GM12878 (cell line): ENCODE data around the gene C19orf44.

Source experiments
- TAF1 ChIP-seq: IDR thresholded peaks from 2 replicates; pipeline ENCODE4 v1.6.1; 2011; ENCODE audit warnings: mild to moderate bottlenecking, low read depth, low read length, borderline replicate concordance
- TF ChIP-seq, protein P1 (sequence below), 3 experiments: IDR thresholded peaks in 2 of 3; conservative IDR thresholded peaks in 1 of 3; 2 replicates each; pipeline ENCODE4 v1.5.1; 2011; ENCODE audit warnings: low read depth in 3 of 3, low read length in 3 of 3, mild to moderate bottlenecking in 3 of 3, control low read depth in 2 of 3, moderate library complexity in 2 of 3, inconsistent platforms in 1 of 3, mixed read lengths in 1 of 3; ENCODE audit not compliant: control insufficient read depth in 2 of 3, insufficient read depth in 1 of 3; ENCODE audit errors: extremely low read depth in 1 of 3
- TF ChIP-seq, protein P2 (sequence below): IDR thresholded peaks from 2 replicates; pipeline ENCODE4 v1.6.1; 2011; ENCODE audit warnings: low read depth, low read length, improper control_type of control experiment, borderline replicate concordance
- TF ChIP-seq, protein P3 (sequence below): fragments of 150-350 bp; IDR thresholded peaks from 2 replicates; pipeline ENCODE4 v1.6.1; 2014; ENCODE audit warnings: mild to moderate bottlenecking, low read depth, low read length

DNA sequence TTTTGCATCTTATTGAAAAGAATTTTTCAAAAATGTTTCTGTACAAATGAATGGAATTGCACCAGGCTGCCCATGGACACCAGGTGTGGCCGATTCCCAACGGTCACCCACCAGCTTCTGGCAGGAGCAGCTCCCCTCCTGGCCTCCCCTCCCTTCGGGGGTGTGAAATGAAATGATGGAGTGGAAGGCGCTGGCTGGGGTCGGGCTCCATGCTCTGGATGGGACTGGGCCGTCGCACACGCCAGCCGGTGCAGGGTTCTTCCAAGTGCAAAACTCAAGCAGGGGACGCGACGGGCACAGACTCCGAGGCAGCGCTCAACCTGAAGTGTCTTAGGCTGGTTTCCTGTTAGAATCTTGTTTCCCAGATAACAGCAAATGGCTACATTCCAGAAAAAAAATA, 21.9 kb downstream of the C19orf44 start:
- TF ChIP-seq, protein P1, sequence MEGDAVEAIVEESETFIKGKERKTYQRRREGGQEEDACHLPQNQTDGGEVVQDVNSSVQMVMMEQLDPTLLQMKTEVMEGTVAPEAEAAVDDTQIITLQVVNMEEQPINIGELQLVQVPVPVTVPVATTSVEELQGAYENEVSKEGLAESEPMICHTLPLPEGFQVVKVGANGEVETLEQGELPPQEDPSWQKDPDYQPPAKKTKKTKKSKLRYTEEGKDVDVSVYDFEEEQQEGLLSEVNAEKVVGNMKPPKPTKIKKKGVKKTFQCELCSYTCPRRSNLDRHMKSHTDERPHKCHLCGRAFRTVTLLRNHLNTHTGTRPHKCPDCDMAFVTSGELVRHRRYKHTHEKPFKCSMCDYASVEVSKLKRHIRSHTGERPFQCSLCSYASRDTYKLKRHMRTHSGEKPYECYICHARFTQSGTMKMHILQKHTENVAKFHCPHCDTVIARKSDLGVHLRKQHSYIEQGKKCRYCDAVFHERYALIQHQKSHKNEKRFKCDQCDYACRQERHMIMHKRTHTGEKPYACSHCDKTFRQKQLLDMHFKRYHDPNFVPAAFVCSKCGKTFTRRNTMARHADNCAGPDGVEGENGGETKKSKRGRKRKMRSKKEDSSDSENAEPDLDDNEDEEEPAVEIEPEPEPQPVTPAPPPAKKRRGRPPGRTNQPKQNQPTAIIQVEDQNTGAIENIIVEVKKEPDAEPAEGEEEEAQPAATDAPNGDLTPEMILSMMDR (IDR thresholded peaks at IDR 0.05 in 2 of 3, conservative IDR thresholded peaks at IDR 0.05 in 1 of 3; ENCODE audit: control insufficient read depth in 2 of 3, extremely low read depth in 1 of 3, insufficient read depth in 1 of 3, low read depth in 3 of 3, low read length in 3 of 3) = no peak
- TF ChIP-seq, protein P2, sequence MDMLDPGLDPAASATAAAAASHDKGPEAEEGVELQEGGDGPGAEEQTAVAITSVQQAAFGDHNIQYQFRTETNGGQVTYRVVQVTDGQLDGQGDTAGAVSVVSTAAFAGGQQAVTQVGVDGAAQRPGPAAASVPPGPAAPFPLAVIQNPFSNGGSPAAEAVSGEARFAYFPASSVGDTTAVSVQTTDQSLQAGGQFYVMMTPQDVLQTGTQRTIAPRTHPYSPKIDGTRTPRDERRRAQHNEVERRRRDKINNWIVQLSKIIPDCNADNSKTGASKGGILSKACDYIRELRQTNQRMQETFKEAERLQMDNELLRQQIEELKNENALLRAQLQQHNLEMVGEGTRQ = no peak
- TF ChIP-seq TAF1 = no peak
- TF ChIP-seq, protein P3, sequence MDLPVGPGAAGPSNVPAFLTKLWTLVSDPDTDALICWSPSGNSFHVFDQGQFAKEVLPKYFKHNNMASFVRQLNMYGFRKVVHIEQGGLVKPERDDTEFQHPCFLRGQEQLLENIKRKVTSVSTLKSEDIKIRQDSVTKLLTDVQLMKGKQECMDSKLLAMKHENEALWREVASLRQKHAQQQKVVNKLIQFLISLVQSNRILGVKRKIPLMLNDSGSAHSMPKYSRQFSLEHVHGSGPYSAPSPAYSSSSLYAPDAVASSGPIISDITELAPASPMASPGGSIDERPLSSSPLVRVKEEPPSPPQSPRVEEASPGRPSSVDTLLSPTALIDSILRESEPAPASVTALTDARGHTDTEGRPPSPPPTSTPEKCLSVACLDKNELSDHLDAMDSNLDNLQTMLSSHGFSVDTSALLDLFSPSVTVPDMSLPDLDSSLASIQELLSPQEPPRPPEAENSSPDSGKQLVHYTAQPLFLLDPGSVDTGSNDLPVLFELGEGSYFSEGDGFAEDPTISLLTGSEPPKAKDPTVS = no peak
